Measurements from ENCODE around the gene MOCS1.
A peak's percentile ranks its signal among the peaks of the same experiment; 100 is the strongest.
"Not testable (repeated sequence)": the region's sequence is repeated elsewhere in the genome, so short reads cannot be mapped to it uniquely, and the experiment has no call there.

MOCS1 gene

GRCh38 chr6:39934131-39934757, at the start of gene MOCS1:
MOCS1 (minus strand) TSS chr6:39934462; CDS start chr6:39934417, 45 bp downstream.
- peak; percentile 63 for DNase-seq

- no peak for DNase-seq
Observed at GRCh38 chr6:39984051-39984450, 49.8 kb upstream of the MOCS1 start.

DNA sequence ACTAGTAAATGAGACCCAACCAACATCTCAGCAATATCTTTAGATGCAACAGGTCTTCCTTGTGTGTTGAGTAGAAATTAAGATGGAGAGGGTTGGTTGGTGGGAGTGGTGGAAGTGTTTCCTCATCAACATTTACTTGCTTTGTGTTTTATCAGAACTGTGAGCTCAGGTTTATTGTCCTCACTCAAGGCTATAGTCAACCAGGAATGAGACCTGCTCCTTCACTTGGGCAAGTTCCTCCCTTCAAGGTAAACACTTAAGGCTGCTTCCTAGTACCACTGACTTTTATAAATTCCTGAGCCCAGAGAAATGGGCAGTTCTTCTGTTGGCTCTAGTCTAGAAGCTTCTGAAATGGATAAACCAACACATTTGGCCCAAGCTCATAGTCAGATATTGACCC, 48.9 kb upstream of the MOCS1 start:
- no peak for DNase-seq

DNA sequence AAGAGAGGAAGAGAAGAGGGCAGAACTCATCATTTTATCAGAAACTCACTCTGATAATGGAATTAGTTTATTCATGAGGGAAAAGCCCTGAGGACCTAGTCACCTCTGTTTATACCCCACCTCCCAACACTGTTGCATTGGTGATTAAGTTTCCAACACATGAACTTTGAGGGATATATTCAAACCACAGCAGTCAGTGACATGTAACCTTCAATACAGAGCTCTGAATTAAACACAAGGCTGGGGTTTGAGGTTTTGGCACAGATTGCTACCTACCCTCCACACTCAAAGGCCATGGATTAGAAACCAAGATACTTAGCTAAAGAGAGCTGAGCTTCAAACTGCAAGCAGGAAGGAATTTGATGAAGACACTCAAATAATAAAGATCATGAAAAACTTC, 48.5 kb upstream of the MOCS1 start:
- DNase-seq: no peak

GRCh38 chr6:39980839-39981580, 46.7 kb upstream of the MOCS1 start:
- no peak for DNase-seq

DNA sequence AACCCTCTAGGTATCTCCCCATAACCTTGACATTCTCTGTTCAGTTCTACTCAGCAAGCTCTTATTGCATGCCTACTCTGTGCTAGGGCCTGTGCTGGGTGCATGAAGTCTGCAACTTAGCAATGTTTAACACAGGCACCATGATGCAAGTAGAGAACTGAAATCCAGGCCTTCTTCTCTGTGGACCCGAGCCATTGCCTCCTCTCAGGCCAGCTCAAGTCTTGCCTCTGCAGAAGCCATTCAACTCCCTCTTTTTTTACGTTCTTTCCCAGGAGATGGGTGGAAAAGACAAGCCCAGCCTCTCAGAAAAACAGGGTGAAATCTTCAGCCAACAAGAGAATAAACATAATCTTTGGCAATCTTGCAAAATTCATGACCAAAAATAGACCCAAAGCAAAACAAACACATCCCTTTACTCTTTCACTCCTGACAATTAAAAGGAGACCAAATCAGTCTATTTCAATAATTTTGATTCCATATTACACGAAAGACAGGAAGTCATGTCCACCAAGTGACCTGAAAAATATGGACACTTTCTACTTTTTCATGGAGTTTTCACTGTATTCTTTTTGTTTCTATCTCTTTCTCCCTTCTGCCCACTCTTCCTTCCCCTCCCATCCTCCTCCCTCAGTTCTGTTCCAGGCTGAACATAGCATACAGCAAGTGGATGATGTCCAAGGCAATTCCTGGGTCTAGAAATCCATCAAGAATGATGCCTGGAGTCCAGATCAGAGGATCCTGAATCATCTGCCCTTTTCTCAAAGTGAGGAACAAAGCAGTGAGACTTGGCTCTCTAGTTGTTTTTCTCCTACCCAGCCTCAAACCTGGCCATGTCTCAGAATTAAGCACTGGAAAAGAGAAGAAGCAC, 45.4 kb upstream of the MOCS1 start:
- no peak for DNase-seq

- no peak for DNase-seq
Observed at GRCh38 chr6:39978240-39978639, 44.0 kb upstream of the MOCS1 start.

DNA sequence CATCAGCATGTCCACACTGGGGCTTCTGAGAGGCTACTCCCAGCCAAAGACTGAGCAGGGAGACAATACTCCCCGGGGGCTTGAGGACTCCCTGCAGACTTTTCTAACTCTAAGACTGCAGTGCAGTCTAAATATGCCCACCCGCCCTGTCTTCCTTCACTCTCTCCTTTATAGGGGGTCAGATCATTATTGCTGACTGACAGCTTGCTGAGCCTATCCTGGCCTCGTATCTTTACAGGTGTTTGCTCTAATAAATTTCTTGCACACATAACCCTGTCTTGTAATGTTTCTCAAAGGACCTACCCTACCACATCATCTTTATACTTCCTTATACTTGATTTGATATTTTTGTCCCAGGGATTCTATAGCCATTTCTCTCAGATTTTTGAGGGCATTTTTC, 39.4 kb upstream of the MOCS1 start:
- no peak for DNase-seq

GRCh38 chr6:39972717-39973116, 38.5 kb upstream of the MOCS1 start:
- DNase-seq: not testable (repeated sequence)

DNA sequence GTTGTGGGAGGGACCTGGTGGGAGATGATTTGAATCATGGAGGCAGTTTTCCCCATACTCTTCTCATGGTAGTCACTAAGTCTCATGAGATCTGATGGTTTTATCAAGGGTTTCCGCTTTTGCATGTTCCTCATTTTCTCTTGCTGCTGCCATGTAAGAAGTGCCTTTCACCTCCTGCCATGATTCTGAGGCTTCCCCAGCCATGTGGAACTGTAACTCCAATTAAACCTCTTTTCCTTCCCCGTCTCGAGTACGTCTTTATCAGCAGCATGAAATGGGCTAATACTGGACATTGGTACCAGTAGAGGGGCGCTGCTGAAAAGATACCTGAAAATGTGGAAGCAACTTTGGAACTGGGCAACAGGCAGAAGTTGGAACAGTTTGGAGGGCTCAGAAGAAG, 36.9 kb upstream of the MOCS1 start:
- DNase-seq: not testable (repeated sequence)

GRCh38 chr6:39965751-39966150, 31.5 kb upstream of the MOCS1 start:
- no peak for DNase-seq

DNA sequence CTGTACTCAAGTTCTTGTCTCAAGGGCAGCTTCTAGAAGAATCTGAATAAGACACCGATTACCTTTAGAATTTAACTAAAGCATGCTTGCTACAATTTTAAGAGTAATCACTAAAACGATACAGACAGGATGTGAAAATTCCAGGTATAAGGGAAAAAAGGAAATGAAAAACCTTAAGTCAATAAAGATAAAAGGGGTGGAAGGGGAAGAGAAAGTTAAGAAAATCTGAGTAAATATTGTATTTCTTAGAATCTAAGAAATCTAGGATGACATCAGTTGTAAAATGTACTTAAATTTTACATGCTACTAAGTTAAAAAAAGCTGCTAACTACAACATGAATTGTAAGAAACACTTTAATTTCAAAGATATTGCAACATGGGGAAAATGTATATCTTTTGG, 30.3 kb upstream of the MOCS1 start:
- DNase-seq: no peak

- DNase-seq: no peak
Observed at GRCh38 chr6:39964094-39964493, 29.8 kb upstream of the MOCS1 start.

DNA sequence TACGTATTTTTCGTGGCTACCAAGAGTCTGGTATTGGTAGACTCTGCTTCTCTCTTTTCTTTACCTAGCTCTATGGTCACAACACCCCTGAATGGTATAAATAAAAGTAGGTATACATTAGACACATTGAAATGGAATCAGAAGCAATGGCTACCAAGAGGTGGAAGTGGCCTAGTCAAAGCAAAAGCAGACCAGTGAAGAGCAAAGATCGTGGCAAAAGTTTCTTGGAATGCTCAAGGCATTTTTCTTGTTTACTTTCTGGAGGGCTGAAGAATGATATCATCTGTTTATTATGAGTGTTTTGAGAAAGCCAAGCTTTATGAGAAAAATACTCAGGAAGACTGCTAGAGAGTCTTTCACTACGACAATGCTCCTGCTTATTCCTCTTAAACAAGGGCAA, 28.6 kb upstream of the MOCS1 start:
- no peak for DNase-seq

DNA sequence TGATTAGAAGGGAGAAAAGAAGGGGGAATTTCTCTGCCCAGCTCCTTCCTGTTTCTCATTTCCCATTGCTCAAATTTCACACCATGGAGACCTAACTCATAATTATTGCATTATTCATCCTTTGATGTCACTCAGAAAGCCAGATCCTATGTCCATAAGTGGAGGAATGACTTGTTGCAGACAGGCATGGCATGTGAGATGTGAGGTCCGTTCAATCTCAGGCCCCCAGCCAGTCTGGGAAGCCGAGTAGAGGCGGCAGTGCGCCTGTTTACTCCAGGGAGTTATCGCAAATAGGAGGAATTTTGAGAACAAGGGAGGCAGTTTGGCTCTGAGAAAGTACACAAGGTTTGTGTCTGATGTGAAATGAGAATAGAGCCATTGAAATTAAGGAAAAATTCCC, 26.9 kb upstream of the MOCS1 start:
- DNase-seq: no peak

DNA sequence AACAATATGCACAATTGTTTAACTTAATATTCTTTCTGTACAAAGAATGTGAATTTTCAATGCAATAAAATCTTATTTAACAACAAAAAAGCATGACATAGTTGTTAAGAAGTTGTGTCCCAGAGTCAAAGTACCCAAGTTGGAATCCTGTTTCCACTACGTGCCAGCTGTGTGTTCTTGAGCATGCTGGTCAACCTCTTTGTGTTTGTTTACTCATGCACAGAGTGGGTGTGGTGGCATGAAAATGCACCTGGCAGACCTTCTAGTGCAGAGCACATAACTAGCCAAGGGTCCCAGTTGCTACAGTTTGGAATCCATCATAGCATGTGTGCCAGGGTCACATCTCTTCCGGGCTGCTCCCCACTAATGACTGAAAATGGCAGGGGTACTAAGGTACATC, 24.7 kb upstream of the MOCS1 start:
- DNase-seq: no peak

- DNase-seq: no peak
Observed at GRCh38 chr6:39956936-39957335, 22.7 kb upstream of the MOCS1 start.

GRCh38 chr6:39953076-39953618, 18.9 kb upstream of the MOCS1 start:
- DNase-seq: no peak

DNA sequence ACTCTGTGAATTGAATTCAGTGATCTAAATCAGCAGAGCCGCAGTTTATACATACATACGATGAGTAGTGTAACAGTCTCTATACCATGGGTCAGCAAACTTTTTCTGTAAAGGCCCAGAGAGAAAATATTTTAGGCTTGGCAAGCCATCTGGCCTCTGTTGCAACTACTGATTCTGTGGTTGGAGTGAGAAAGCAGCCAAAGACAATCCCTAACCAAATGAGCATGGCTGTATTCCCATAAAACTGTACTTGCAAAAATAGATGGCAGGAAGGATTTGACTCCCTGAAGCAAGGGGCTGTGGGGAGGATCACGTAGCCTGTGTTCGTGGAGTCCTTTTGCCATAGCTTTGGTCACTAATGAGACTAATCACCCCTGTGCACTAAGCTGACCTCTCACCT, 17.9 kb upstream of the MOCS1 start:
- DNase-seq: no peak

- DNase-seq: no peak
Observed at GRCh38 chr6:39951716-39952115, 17.5 kb upstream of the MOCS1 start.

GRCh38 chr6:39951191-39951590, 16.9 kb upstream of the MOCS1 start:
- no peak for DNase-seq

- no peak for DNase-seq
Observed at GRCh38 chr6:39950125-39950720, 16.0 kb upstream of the MOCS1 start.

GRCh38 chr6:39948199-39948791, 14.0 kb upstream of the MOCS1 start:
- DNase-seq: no peak
